CD8-positive, alpha-beta T cell (primary cell): Measurements from ENCODE around the gene MRPS24. TPM values are rescaled to one million over a fixed set of nuclear protein-coding genes. Genes with fewer than 3 reads are reported as not detected.

Source experiments
- total RNA-seq, 46 experiments: library from RNA in 2 of 46; stranded (reverse) in 2 of 46; gene quantifications; one replicate each; pipeline ENCODE4 v1.2.3 and lab custom pipeline; 2021 to 2026

The MRPS24 gene
- total RNA-seq, 2 experiments from 2014 or later = 61.7 to 74.4 TPM

Other genes starting within 250 kb of the MRPS24 start
- gene COA1, start 140.0 kb downstream of the MRPS24 start, total RNA-seq = 10 to 100 TPM; 95.8 to 96.7 TPM
- gene BLVRA, start 110.8 kb downstream of the MRPS24 start, total RNA-seq = 10 to 100 TPM; 12.8 to 14.6 TPM
- 10 to 100 TPM; 24.5 to 25.0 TPM for gene URGCP, start 37.1 kb upstream of the MRPS24 start, total RNA-seq
- gene UBE2D4, start 56.9 kb upstream of the MRPS24 start, total RNA-seq = 1 to 10 TPM; 6.8 to 8.4 TPM
- not detected for gene SPDYE1, start 128.4 kb upstream of the MRPS24 start, total RNA-seq
- gene DBNL, start 175.2 kb upstream of the MRPS24 start, total RNA-seq = 10 to 100 TPM; 82.1 to 84.8 TPM
- gene PGAM2, start 196.1 kb upstream of the MRPS24 start, total RNA-seq = 1 to 10 TPM; 1.1 to 1.5 TPM
- gene POLM, start 213.0 kb upstream of the MRPS24 start, total RNA-seq = 10 to 100 TPM; 35.7 to 42.0 TPM
- gene AEBP1, start 234.8 kb upstream of the MRPS24 start, total RNA-seq = 10 to 100 TPM; 15.9 to 22.6 TPM